HG03139 (cell line): ENCODE results near the gene PROSER2.

Experiments
- ATAC-seq: cut with Tn5 transposase; IDR thresholded peaks from one replicate; pipeline ENCODE4 v1.9.1; 2021; ENCODE audit not compliant: unreplicated experiment

Gene PROSER2

DNA sequence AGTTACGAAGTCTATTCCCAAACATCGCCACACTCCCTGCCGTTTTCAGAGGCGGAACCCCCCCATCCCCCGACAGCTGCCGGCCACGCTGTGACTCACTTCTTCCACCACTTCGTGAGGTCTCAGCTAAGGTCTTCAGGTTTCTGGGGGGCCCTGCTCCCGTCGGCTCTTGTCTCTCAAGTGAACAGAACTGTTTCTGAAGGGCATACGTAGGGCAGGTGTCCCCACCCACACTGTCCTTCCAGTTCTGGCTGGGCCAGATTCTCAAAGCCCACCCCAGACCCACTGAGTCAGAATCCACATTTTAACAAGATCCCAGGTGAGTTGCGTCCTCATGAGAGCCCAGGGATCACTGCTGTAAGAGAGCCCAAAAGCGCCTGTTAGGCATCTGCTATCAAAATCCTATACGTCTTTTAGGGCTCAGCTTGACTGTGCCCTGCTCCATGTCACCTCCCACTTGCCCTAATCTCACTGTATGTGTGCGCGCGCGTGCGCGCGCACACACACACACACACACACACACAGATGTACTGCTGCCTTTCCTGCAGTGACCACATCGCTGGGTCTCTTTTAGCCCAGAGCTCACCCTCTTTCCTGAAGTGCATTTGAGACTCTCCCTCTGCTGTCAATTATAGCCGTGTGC lies 78.8 kb downstream of the PROSER2 start:
- no peak for ATAC-seq

DNA sequence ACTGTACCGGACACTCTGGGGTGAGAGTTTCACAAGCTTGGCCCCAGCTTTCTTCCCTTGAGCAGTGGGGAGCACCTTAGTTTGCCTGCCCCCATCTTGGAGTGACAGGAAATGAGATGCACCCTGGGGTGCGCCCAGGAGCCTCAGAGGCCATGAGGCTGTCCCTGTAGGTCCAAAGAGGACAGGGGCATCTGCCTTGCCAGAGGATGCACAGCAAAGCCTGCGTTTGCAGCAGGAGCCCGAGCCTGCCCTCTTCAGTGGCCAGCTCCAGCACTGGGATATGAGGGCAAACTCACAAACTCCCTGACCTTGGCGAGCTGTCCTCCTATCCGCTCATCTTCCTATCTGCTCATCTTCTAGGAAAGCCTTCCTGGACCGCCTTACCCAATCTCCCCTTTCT lies 79.5 kb downstream of the PROSER2 start:
- no peak for ATAC-seq

DNA sequence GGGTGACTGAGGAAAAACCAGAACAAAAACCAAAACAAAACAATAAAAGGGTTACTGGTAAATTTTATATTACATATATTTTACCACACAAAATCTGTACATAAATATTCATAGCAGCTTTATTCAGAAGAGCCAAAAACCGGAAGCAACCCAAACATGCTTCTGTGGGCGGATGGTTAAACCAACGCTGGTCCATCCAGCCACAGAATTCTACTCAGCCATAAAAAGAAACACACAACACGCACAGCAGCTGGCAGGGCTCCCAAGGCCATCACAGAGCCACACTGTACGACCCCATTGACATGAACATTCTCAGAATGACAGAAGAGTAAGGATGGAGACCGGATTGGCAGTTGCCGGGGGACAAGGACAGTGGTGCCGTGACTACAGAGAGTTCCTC lies 83.6 kb downstream of the PROSER2 start:
- ATAC-seq = no peak

DNA sequence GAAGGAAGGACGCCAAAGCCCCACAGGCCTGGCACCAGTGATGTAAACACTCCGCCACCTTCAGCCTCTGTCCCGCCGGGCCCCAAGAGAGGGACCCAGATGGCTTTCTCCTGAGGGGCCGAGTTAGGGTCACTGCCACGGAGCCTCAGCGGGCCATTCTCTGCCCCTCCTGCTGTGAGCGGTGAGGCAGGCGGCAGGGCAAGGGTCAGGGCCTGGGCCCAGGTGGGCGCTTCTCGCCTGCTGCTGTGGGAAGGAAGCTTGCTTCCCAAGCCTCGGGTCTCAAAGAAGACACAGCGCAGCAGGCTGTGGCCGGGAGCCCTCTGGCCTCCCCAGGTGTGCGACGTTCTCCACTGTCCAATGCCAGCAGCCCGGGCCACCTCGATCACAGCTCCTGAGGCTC lies 84.8 kb downstream of the PROSER2 start:
- no peak for ATAC-seq

DNA sequence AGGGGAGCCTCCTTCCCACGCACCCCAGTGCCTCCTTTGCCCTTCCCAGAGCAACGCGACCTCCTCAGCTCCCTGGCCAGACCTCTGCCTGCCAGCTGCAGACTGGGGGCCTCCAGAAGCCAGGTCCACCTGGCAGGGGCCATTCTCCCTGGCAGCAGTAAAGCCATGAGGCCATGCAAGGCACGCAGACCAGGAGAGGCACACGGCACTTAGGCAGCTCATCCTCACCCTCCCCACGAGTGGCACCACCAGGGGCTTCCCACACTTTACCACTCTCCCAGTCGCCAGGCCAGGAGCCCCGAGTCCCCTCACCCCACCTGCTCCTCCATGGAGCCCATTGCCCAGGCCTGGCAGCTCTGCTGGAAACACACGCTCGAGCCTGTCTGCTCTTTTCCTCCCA lies 85.4 kb downstream of the PROSER2 start:
- ATAC-seq = no peak

DNA sequence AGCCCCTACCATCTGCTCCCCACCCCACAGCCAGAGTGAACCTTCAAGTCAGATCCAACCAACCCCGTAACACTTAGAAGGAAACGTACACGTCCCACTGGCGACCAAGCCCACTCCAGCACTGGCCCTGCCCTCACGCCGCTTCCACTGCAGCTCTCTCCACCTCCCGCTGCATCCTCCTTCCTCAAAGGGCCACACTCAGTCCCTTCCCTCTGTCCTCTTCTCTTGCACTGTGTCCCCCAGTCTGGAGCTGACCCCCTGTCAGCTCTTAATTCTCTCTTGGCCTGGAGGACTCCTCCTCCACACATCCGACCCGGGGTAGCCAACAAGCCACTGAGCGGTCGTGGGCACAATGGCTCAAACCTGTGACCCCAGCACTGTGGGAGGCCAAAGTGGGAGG lies 85.8 kb downstream of the PROSER2 start:
- no peak for ATAC-seq

DNA sequence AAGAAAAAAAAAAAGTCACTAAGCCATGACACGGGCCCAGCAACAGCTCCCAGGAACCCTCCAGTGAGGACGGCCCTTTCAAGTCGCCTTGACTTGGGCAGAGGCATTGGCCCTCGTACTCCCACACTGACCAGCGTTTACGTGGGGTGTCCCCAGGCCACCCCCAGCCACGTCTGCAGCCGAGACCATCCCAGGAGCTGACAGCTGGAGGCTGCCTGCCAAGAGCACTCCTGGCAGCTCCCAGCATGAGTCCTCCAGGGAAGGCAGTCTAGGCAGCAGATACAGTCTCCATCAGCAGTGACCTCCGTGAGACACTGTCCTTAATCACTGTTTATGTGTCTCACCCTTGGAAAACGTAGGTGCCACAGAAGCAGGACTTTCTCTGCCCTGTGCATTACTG lies 86.5 kb downstream of the PROSER2 start:
- no peak for ATAC-seq

DNA sequence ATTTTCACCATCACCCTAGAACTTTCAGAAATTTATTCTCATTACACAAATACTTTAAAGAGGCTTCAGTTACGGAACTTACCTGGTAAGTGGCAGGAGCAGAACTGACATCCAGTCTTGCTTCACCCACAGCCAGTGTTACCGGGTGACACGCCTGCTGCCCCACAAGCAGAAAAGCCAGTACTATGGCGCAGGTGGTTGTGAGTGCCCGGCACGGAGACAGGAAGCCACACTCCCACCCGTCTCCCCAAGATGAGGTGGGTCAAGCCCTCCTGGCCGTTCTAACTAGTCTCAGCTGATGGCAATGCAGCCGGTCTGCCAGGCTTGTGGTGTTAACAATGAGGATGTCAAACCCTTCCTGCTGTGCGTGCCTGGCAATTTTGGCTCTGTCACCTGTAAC lies 86.9 kb downstream of the PROSER2 start:
- ATAC-seq = no peak

DNA sequence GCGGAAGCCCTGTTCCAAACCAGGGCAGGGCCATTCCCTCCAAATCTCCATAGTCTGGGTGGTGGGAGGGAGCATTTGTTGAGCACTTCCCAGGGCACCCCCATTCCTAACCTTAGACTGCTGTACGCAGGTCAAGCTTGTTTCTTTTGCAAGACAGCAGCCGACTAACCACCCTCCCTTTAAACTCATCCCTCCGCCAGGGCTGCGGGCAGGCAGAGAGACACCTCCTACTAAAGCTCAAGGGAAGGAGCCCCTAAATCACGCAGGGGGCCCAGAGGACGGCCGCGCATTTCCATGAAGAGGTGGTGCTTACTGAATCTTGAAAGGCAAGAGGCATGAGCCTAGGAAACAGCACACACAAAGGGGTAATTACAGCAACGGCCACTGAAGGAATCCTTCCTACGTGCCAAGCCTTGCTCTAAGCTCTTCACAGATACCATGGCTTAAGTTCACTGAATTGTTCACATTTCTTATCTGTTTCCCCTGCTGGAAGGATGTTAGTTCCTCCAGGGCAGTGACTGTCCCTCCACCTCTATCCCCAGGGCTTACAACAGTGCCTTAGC lies 90.0 kb downstream of the PROSER2 start:
- no peak for ATAC-seq

DNA sequence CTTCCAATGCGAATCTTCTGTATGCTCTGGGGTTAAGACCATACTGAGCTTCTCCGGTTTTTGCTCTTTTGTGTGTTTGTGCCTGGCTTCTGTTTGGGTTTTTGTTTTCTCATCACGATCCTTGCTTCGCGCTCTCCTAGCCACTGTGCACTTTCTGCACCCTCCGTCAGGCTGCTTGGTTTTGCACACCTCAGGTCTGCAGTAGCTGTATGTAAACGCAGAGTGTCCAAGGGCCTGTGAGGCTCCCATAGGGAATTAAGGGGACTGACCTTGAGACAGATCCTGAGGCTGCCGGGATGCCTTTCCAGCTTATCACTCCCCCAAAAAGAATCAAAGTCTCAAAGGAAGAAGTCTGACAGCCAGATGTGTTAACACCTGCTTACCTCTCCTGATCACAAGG lies 95.2 kb downstream of the PROSER2 start:
- no peak for ATAC-seq

DNA sequence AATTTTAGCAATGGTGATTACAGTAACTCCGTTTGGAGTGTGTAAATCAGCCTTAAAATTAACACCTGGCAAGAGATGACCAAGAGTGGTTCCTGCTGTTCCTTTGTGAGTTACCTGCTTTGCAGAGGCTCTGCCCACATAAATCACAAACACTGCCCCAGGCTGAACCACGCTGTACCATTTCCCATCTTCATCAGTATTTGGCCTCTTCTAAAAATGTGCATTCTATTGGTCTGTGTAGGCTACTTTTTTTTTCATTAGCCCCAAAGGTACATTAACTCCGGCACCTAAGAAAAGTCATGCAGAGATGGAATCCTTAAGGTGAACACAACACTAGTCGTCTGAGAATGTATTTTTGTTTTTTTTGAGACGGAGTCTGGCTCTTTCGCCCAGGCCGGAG lies 96.1 kb downstream of the PROSER2 start:
- ATAC-seq = no peak
